ENCODE data around the gene MAPK8IP3.

The MAPK8IP3 gene

DNA sequence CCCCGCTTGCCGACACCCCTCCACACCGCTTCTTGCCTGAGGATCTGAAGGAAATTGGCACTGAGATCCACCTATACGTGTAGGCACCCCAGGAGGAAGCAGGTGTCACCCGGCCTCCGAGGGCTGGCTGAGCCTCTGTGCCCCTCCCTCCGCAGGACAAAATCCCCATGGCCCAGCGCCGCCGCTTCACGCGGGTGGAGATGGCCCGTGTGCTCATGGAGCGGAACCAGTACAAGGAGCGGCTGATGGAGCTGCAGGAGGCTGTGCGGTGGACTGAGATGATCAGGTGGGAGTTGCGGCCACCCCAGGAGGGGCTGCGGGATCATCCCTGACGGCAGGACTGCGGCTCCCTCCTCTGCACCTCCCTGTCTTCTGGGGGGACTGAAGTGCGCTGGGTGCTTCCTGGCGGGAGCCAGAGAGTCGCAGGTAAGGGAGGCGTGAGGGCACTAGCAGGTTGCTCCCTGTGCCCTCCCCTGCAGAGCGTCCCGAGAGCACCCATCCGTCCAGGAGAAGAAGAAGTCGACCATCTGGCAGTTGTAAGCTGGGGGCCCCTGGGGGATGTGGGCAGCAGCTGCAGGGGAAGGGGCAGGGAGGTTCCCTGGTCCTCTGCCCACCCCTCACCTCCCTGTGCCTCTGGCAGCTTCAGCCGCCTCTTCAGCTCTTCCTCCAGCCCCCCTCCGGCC, 56.3 kb downstream of the MAPK8IP3 start:
- DNase-seq (ENCODE audit: low read depth) = no peak

GRCh38 chr16:1762879-1763520, 57.0 kb downstream of the MAPK8IP3 start:
- no peak for DNase-seq (ENCODE audit: low read depth)

GRCh38 chr16:1763521-1764511, 57.8 kb downstream of the MAPK8IP3 start:
- DNase-seq (ENCODE audit: low read depth) = no peak

DNA sequence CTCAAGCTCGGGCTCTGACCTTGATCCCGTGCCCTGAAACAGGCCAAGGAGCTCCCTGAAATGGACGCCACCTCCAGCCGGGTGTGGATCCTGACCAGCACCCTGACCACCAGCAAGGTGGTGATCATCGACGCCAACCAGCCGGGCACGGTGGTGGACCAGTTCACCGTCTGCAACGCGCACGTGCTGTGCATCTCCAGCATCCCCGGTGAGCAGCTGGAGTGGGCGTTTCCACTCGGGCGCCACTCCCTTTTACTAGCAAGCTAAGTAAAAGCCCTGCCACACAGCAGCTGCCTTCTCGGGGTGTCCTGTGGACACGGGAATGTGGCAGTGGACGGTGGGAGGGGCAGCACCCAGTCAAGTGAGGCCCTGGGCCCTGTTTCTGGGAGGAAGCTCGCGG, 59.0 kb downstream of the MAPK8IP3 start:
- DNase-seq (ENCODE audit: low read depth) = no peak

- DNase-seq (ENCODE audit: low read depth) = no peak
Measured at GRCh38 chr16:1765826-1766225, 59.8 kb downstream of the MAPK8IP3 start.

- DNase-seq (ENCODE audit: low read depth) = no peak
Measured at GRCh38 chr16:1766231-1766630, 60.2 kb downstream of the MAPK8IP3 start.

- no peak for DNase-seq (ENCODE audit: low read depth)
Measured at GRCh38 chr16:1766701-1767100, 60.7 kb downstream of the MAPK8IP3 start.

DNA sequence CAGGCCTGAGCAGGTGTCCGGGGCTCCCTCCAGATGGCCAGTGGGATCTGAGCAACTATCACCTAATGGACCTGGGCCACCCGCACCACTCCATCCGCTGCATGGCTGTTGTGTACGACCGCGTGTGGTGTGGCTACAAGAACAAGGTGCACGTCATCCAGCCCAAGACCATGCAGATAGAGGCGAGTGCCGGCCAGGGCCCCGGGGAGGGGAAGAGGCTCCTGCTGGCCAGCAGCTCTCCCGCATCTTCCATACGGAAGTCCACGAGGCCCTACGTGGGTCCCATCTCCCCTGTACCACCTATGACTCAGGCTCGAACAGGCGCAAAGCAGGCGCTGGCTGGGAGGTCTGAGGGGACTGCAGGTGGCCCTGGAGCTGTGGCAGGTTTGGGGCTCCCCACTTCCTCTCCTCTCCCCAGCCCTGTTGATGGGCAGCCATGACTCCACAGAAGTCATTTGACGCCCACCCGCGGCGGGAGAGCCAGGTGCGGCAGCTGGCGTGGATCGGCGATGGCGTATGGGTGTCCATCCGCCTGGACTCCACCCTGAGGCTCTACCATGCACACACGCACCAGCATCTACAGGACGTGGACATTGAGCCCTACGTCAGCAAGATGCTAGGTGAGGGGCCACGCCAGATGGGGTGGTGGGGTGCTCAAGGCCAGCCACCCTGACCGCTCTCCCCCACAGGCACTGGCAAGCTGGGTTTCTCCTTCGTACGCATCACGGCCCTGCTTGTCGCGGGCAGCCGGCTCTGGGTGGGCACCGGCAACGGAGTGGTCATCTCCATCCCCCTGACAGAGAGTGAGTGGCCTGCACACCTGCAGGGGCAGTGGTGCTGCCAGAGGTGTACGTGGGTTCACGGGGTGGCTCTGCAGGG, 61.4 kb downstream of the MAPK8IP3 start:
- DNase-seq (ENCODE audit: low read depth) = no peak

GRCh38 chr16:1768061-1768766, 62.2 kb downstream of the MAPK8IP3 start:
- DNase-seq (ENCODE audit: low read depth) = no peak

DNA sequence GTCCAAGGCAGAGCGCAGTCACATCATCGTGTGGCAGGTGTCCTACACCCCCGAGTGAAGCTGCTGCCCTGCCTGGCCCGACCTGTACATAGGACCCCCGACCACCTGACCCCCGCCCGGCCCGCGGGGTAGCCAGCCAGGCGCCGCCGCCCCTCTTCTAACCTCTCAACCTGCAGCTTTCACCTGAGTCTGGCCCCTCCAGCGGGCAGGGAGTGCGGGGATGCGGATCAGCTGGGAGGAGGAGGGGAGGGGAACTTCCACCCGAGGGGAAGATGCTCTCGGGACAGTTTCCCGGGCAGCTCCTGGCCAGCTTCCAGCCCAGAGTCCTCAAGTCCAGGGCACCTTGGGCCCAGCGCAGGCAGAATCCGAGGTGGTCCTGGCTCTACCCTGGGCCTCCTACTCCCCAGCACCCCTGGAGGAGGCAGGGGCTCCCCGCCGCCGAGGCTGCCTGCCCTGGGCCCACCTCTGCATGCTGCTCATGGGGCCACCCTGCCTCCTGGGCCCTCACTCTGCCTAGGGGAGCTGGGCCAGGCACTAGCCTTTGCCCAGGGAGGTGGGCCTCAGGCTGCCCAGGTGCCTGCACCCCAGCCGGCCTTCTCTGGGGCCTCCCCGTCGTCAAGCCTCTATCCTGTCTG, 62.9 kb downstream of the MAPK8IP3 start:
- DNase-seq (ENCODE audit: low read depth) = no peak

- DNase-seq (ENCODE audit: low read depth) = no peak
Measured at GRCh38 chr16:1769402-1770300, 63.7 kb downstream of the MAPK8IP3 start.

DNA sequence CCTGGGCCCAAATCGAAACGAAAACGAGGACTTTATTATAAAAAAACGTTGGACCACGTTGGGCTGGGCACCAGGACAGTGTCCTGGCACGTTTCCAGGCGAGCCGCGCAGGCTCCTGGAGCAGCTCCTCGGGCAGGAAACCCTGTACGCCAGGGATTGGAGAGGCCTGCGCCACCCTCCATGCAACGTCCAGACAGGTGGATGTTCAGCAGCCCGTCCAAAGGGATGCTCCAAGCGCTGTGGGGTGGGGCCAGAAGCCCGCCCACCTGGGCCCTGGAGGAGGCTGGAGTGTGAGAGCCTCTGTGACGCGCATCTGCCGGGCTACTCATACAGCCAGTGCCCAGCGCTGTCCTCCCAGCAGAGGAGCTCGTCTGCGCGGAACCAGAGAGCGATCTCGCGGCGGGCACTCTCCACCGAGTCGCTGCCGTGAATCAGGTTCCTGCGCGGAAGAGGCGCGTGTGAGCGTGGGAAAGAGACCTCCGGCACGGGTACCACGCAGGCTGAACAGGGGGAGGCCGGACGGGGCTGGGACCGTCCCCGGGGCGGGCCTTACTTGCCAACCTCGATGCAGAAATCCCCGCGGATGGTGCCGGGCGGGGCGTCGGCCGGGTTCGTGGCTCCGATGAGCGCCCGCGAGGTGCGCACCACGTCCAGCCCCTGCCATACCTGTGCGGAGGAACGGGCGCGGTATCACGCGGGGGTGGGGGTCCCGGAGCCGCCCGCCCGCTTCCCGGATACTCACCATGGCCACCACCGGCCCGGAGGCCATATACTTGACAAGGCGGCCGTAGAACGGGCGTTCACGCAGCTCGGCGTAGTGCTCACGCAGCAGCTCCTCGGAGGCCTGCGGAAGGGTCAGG, 64.6 kb downstream of the MAPK8IP3 start:
- no peak for DNase-seq (ENCODE audit: low read depth)

GRCh38 chr16:1771188-1771863, 65.3 kb downstream of the MAPK8IP3 start, which contains the start of gene NME3:
TSS of gene NME3 (minus strand) at chr16:1771543. CDS start at chr16:1771534, 9 bp downstream.
- DNase-seq (ENCODE audit: low read depth) = no peak

- no peak for DNase-seq (ENCODE audit: low read depth)
Measured at GRCh38 chr16:1771864-1772361, 65.9 kb downstream of the MAPK8IP3 start.

- no peak for DNase-seq (ENCODE audit: low read depth)
Measured at GRCh38 chr16:1772362-1772907, 66.4 kb downstream of the MAPK8IP3 start, which contains the start of gene EME2. TSS of gene EME2 (plus strand) at chr16:1772810. CDS start at chr16:1773228, 418 bp downstream.

DNA sequence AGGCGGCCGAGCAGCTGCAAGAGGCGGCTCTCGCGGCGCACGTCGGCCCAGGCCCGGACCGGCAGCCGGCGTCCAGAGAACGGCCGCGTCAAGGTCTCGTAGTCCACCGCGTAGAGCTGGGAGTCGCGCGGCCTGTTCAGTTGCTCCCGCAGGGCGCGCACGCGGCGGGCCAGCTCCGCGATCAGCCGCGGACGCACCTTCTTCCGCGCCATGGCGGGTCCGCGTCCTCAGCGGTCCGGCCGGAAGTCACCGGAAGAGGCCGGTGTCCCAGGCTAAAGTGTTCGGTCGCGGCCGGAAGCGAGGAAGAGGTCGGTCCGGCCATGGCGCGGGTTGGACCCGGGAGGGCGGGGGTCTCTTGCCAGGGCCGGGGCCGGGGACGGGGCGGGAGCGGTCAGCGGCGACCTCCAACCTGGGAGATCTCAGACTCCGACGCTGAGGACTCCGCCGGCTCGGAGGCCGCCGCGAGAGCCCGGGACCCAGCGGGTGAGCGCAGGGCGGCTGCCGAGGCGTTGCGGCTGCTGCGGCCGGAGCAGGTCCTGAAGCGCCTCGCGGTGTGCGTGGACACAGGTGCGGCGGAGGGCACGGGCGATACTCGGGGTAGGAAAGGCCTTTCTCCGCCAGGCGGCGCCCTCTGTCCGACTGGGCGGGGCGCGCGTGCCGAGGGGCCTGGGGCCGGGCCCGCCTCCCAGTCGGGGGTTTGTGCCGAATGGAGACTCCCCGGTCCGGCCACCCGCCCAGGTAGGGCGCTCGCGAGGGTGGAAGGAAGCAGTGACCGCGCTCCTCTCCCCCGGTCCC, 67.1 kb downstream of the MAPK8IP3 start, which contains the start of gene MRPS34:
TSS of gene MRPS34 (minus strand) at position 227 of the 795 bp plus-strand sequence. CDS start at position 212, 15 bp downstream.
- DNase-seq (ENCODE audit: low read depth) = no peak
